Immature natural killer cell (primary cell): ENCODE data around the gene C15orf62. TPM values are rescaled to one million over a fixed set of nuclear protein-coding genes. Genes with fewer than 3 reads are reported as not detected.

Experiments
- DNase-seq, 3 donors: peaks; one replicate each; pipeline ENCODE4 v3.0.0; 2022; ENCODE audit warnings: mixed read lengths in 1 of 3
- H3K27ac Mint-ChIP-seq, 6 donors: one replicate each; pipeline ENCODE4 v1.8.0; 2020; ENCODE audit warnings: mixed read lengths in 6 of 6, mild to moderate bottlenecking in 5 of 6, inconsistent platforms in 4 of 6, moderate library complexity in 3 of 6
- H3K27me3 Mint-ChIP-seq, 3 donors: one replicate each; pipeline ENCODE4 v1.8.0; 2020 to 2021; ENCODE audit warnings: low read depth in 3 of 3, mild to moderate bottlenecking in 3 of 3, mixed read lengths in 3 of 3, moderate library complexity in 3 of 3, inconsistent platforms in 1 of 3
- H3K36me3 Mint-ChIP-seq, 3 donors: one replicate each; pipeline ENCODE4 v1.8.0; 2020; ENCODE audit warnings: mixed read lengths in 3 of 3, inconsistent platforms in 2 of 3, mild to moderate bottlenecking in 2 of 3
- H3K4me1 Mint-ChIP-seq, 2 donors: one replicate each; pipeline ENCODE4 v1.8.0; 2020; ENCODE audit warnings: inconsistent platforms in 2 of 2, mild to moderate bottlenecking in 2 of 2, mixed read lengths in 2 of 2, moderate library complexity in 1 of 2
- H3K4me3 Mint-ChIP-seq, 5 donors: one replicate each; pipeline ENCODE4 v1.8.0; 2020; ENCODE audit warnings: mild to moderate bottlenecking in 5 of 5, mixed read lengths in 5 of 5, inconsistent platforms in 3 of 5, moderate library complexity in 3 of 5
- H3K9me3 Mint-ChIP-seq, 6 donors: one replicate each; pipeline ENCODE4 v1.8.0; 2020; ENCODE audit warnings: mild to moderate bottlenecking in 6 of 6, mixed read lengths in 6 of 6, inconsistent platforms in 4 of 6, moderate library complexity in 3 of 6
- polyA plus RNA-seq, 3 donors: library from polyadenylated mRNA; unstranded; fragments of 300-500 nt; fragmentation: Illumina TruSeq; gene quantifications; one replicate each; pipeline ENCODE4 v1.2.3, GENCODE V29; 2021

C15orf62 gene, protein sequence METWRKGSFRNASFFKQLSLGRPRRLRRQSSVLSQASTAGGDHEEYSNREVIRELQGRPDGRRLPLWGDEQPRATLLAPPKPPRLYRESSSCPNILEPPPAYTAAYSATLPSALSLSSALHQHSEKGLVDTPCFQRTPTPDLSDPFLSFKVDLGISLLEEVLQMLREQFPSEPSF
- under 1 TPM in 2 of 3 donors, not detected in 1; 0.08 to 0.12 TPM for polyA plus RNA-seq

DNA sequence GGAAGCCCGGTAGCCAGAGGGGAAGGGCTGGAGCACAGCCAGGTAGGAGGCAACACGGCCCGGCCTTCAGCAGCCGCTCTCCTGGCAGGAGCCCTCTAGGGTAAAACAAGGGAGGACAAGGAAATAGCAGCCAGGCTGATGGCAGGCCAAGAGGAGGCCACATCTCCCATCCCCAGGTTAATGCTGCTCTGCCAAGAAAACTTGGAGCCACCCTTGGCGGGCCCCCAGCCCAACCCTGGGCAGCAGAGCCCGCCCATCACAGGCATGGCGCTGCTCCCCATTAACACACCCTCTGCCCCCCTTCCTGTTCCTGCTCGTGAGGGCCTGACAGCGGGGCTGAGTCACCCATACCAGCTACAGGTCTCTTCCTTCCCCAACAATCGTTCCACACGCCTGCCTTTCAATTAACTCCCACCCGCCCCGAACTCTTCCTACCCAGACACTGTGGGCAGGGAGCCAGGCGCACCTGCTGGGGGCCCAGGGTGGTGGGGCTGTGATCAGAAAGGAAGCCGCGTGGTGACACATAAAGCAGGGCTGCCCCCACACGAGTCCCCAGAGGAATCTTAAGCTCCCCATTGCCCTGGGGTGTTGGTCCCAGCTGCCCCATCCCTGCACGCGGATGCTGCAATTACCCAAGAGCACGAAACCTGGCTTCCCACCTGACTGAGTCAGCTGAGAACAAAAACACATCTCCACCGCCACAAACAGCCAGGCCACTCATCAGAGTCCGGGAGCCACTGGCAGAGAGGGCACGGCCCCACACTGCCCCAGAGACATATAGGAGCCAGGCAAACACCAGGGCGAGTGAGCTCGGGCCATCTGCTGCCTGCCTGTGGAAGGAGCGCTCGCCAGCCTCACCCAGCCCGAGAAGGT lies at the start of gene C15orf62:
C15orf62 (plus strand) TSS at position 707 of the 873 bp plus-strand sequence. CDS start 516 bp downstream, outside the sequence.
- peak; percentile 28 to 50 (median 47) for DNase-seq

DNA sequence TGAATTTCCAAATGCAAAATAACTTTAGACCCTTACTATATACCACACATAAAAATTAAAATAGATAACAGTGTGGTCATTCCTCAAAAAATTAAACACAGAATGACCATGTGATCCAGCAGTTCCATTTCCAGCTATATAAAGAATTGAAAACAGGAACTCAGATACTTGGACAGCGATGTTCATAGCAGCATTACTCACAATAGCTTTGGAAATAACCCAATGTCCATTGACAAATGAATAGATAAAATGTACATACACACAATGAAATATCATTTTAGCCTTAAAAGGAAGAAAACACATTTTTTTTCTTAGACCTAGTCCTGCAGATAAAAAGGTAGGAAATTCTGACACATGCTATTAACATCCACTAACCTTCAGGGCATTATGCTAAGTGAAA lies 48.1 kb upstream of the C15orf62 start:
- peaks cover 0 to 3% (median 0%) of the 10 kb centered on the region in 3 donors for H3K36me3 Mint-ChIP-seq

More for the DNA sequence above, at the start of gene C15orf62:
- Mint-ChIP-seq H3K4me3 (peak within 1 kb of the TSS; percentile 56 to 77 (median 67)), H3K27ac (peak within 1 kb of the TSS; percentile 83 to 96 (median 86)), H3K9me3 (peaks cover 0 to 2% (median 0%) of the 10 kb centered on the region in 6 donors), H3K27me3 (peaks cover 2 to 6% (median 2%) of the 10 kb centered on the region in 3 donors), H3K36me3 (peaks cover 6 to 14% (median 7%) of the 10 kb centered on the region in 3 donors), H3K4me1 (peaks cover 47 to 48% of the 10 kb centered on the region in 2 donors)

DNA sequence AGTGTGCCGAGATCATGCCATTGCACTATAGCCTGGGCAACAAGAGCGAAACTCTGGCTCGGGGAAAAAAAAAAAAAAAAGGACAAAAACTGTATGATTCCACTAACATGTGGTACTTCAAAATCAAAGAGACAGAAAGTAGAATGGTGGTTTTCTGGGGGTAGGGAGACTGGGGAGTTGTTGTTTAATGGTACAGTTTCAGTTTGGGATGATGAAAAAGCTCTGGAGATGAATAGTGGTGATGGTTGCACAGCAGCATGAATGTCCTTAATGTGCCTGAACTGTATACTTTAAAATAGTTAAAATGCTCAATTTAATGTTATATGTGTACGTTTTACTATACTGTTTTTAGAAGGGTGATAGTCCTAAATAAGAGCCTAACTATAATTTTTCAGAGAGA lies 47.4 kb upstream of the C15orf62 start:
- Mint-ChIP-seq H3K36me3 (peaks cover 0 to 3% (median 0%) of the 10 kb centered on the region in 3 donors), H3K4me1 (no peaks in the 10 kb centered on the region), H3K9me3 (no peaks in the 10 kb centered on the region), H3K27ac (no peak overlapping the region), H3K27me3 (peaks cover 0 to 1% (median 0%) of the 10 kb centered on the region in 3 donors), H3K4me3 (no peak overlapping the region)
- DNase-seq, result no peak

More for the DNA sequence above, 48.1 kb upstream of the C15orf62 start:
- Mint-ChIP-seq H3K27me3 (peaks cover 0 to 1% (median 0%) of the 10 kb centered on the region in 3 donors), H3K9me3 (no peaks in the 10 kb centered on the region), H3K4me1 (no peaks in the 10 kb centered on the region), H3K27ac (no peak overlapping the region), H3K4me3 (no peak overlapping the region)
- no peak for DNase-seq

DNA sequence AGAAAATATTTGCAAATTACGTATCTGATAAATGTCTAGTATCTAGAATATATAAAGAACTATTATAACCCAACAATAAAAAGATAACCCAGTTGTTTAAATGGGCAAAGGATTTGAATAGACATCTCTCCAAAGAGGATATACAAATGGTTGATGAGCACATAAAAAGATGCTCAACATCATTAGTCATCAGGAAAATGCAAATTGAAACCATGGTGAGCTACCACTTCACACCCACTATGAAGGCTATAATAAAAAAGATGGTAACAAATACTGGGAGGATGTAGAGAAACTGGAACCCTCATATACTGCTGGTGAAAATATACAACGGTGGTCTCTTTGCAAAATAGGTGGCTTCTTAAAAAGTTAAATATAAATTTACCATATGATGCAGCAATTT lies 46.8 kb upstream of the C15orf62 start:
- Mint-ChIP-seq H3K9me3 (no peaks in the 10 kb centered on the region), H3K4me1 (no peaks in the 10 kb centered on the region), H3K27ac (no peak overlapping the region), H3K36me3 (peaks cover 0 to 3% (median 0%) of the 10 kb centered on the region in 3 donors), H3K4me3 (no peak overlapping the region), H3K27me3 (peaks cover 0 to 1% (median 0%) of the 10 kb centered on the region in 3 donors)
- DNase-seq, result no peak

DNA sequence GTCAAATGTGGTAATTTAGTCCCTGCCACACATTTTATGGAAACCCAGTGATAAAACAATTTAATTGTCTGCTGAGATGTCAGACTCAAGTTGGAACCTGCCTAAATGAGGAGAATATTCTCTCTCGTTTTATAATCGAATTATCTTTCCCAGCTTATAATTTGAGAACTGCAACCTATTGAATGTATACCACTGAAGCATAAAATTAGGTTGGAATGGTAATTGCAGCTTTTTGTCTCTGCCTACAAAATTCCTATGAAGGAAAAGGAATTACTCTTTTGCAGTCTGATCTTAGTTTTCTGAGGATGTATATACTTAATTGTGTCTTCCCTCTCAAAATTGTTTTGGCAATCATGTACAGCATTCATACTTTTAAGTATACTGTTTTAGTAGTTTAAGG lies 45.9 kb upstream of the C15orf62 start:
- Mint-ChIP-seq H3K9me3 (no peaks in the 10 kb centered on the region), H3K36me3 (peaks cover 0 to 5% (median 0%) of the 10 kb centered on the region in 3 donors), H3K4me3 (no peak overlapping the region), H3K4me1 (no peaks in the 10 kb centered on the region), H3K27ac (no peak overlapping the region), H3K27me3 (peaks cover 0 to 1% (median 0%) of the 10 kb centered on the region in 3 donors)
- no peak for DNase-seq

DNA sequence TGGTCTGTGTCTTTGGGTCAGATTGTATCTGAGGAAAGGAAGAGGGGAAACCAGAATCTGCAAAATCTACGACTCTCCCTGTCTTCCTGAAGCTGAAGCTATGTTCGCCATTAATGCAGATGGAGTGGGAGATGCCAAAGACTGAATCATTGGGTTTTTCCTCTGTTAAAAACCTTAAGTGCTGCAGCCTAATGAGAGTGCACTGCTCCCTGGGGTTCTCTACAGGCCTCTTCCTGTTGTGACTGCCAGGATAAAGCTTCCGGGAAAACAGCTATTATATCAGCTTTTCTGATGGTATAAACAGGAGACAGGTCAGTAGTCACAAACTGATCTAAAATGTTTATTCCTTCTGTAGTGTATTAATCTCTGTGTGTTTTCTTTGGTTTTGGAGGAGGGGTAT lies 38.7 kb upstream of the C15orf62 start:
- H3K9me3 Mint-ChIP-seq, result no peaks in the 10 kb centered on the region
- H3K27me3 Mint-ChIP-seq, result no peaks in the 10 kb centered on the region
- H3K4me3 Mint-ChIP-seq, result no peak overlapping the region
- no peaks in the 10 kb centered on the region for H3K4me1 Mint-ChIP-seq
- peak overlapping the region in 3 of 6 donors; percentile 17 to 46 (median 40) for H3K27ac Mint-ChIP-seq
- no peak for DNase-seq
- H3K36me3 Mint-ChIP-seq, result peaks cover 5 to 25% (median 12%) of the 10 kb centered on the region in 3 donors

DNA sequence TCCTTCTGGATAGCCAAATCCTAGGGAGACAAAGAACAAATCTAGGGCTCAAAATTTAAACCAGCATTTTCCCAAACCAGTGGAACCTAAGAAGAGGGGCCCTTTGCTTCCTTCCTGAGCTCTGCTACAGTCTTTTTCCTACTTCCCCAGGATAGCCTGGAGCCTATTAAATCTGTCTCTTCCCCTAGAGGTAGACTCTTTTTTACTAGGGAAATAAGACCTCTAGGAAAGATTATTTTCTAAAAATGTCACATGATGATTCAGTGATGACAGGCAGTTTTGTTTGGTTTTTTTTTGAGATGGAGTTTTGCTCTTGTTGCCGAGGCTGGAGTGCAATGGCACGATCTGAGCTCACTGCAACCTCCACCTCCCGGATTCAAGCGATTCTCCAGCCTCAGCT lies 33.2 kb upstream of the C15orf62 start:
- Mint-ChIP-seq H3K9me3 (no peaks in the 10 kb centered on the region), H3K36me3 (peaks cover 6 to 57% (median 12%) of the 10 kb centered on the region in 3 donors), H3K4me1 (peaks cover 4 to 5% of the 10 kb centered on the region in 2 donors), H3K27ac (no peak overlapping the region), H3K27me3 (peaks cover 0 to 3% (median 0%) of the 10 kb centered on the region in 3 donors), H3K4me3 (no peak overlapping the region)
- no peak for DNase-seq

DNA sequence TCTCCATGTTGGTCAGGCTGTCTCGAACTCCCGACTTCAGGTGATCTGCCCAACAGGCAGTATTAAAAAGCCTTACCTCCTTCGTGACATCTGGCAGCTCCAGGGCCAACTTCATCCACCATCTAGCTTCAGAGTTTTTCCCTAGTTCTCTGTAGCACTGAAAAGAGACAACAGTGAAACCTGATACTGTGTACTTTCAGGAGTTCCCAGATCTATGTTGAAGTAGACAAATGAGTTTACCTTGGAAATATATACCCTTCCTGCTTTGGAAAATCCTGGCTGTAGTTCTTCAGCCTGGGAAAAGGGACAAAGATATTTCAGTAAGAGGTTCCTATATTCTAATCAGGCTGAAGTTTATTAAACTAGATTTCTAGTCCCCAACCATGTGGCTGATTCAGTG lies 32.7 kb upstream of the C15orf62 start:
- H3K36me3 Mint-ChIP-seq, result peaks cover 6 to 57% (median 12%) of the 10 kb centered on the region in 3 donors
- H3K9me3 Mint-ChIP-seq, result no peaks in the 10 kb centered on the region
- no peak overlapping the region for H3K4me3 Mint-ChIP-seq
- peaks cover 0 to 3% (median 0%) of the 10 kb centered on the region in 3 donors for H3K27me3 Mint-ChIP-seq
- H3K4me1 Mint-ChIP-seq, result peaks cover 5% of the 10 kb centered on the region in 2 donors
- no peak overlapping the region for H3K27ac Mint-ChIP-seq
- DNase-seq, result no peak

DNA sequence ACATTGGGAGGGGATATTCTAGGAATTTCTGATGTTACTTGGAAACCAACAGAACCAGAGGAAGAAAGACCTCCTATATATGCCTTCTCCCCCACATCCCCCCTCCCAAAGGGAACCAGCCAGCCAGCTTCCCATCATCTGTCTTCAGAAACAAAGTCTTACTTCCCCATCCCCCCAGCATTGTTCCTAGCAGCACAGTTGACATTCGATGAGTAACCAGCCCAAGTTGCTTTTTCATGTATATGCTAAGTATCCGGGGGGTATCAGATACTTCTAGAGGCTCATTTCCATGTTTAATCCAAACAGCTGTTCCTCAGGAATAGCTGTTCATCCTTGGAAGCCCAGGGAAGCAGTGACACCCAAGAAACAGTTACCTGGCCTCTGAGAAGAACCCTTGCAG lies 30.7 kb upstream of the C15orf62 start:
- Mint-ChIP-seq H3K4me1 (peaks cover 24 to 25% of the 10 kb centered on the region in 2 donors), H3K27me3 (peaks cover 3 to 4% (median 3%) of the 10 kb centered on the region in 3 donors), H3K27ac (peak overlapping the region in 3 of 6 donors; percentile 13 to 70 (median 48)), H3K4me3 (no peak overlapping the region), H3K9me3 (no peaks in the 10 kb centered on the region), H3K36me3 (peaks cover 6 to 62% (median 18%) of the 10 kb centered on the region in 3 donors)
- no peak for DNase-seq

DNA sequence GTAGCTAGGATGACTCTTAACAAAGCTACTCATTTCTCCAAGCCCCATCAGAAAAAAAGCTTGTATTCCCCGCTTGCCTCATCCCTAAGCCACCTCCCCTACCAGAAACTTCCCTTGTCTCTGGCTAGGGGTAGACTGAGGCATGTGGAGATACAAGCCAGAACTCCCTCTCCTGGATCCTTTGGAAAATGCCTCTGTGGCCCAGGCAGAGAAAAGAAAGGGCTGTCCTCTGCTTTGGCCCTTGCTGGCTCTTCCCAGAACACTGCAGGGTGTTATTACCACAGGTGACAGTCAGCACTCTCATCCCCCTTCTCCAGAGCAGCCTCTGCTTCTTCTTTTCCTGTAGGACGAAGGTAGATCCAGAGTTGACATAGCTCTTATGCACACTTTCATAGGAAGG lies 29.9 kb upstream of the C15orf62 start:
- Mint-ChIP-seq H3K27me3 (peaks cover 3 to 6% (median 3%) of the 10 kb centered on the region in 3 donors), H3K27ac (peak overlapping the region in 2 of 6 donors; percentile 19 to 45), H3K9me3 (no peaks in the 10 kb centered on the region), H3K36me3 (peaks cover 6 to 63% (median 21%) of the 10 kb centered on the region in 3 donors), H3K4me1 (peaks cover 32 to 33% of the 10 kb centered on the region in 2 donors), H3K4me3 (no peak overlapping the region)
- DNase-seq, result no peak

DNA sequence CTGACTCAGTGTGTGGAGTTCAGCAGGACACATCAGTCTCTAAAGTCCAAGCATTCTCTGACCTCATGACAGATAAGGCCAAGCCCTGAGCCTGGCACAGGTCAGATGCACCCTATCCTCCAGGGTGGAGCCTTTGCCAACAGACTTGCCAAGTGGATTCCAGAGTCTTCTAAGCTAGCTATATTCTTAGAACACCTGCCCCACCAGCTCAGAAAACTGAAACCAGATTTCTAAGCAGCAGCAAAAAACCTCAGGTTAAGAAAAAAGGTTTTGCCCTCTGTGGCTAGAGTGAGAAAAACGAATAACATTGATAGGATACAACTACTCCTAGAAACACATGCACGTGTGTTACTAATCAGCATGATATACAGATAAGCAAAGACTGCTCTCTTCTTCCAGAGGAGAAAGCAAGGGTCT lies 26.3 kb upstream of the C15orf62 start:
- DNase-seq, result no peak
- peak overlapping the region; percentile 96 to 99 (median 98) for H3K27ac Mint-ChIP-seq
- H3K4me3 Mint-ChIP-seq, result peak overlapping the region; percentile 76 to 86 (median 83)
- H3K27me3 Mint-ChIP-seq, result peaks cover 7 to 14% (median 10%) of the 10 kb centered on the region in 3 donors
- H3K9me3 Mint-ChIP-seq, result no peaks in the 10 kb centered on the region
- peaks cover 0 to 44% (median 27%) of the 10 kb centered on the region in 3 donors for H3K36me3 Mint-ChIP-seq
- H3K4me1 Mint-ChIP-seq, result peaks cover 66 to 69% of the 10 kb centered on the region in 2 donors

DNA sequence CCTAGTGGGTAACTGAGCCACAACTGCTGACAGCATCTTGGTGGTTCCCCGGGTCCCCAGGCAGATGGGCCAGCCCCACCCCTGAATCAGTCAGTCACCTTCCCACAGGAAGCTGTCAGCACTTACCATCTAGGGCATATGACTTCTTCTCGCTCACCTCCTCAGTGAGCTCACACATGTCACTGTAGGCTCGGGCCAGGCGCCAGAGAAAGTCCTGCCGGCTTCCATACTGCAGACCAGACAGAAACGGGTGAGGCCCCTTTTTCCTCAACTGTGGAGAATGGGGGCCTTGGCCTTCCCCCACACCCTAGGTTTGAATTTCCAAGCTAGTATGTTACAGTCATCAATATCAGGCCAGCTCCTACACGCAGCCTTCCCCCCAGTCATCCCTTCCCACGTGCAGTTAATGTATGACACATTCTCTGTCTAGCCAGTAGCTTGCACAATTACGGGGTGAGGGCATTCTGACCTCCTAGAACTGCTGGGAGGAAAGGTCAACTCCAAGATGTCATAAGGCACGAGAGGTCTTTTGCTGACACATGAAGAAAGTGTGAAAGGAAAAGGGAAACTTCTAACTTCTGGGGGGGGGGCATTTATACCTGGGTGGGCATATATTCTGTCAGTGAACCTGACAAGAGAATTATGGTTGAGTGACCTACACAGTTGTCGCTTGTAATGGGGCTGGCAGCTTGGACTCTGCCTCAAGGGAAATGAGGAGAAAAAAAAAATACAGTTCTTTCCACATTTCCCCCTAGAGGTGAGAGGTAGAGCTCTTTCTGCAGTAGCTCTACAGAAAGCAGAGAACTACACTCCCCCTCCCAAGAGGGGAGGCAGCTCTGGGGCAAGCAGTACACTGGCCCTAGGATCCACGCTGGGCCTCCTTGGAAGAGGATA lies 25.6 kb upstream of the C15orf62 start:
- Mint-ChIP-seq H3K27me3 (peaks cover 7 to 14% (median 10%) of the 10 kb centered on the region in 3 donors), H3K4me1 (peaks cover 66 to 69% of the 10 kb centered on the region in 2 donors)
- DNase-seq, result peak; percentile 80 to 82 (median 81)

DNA sequence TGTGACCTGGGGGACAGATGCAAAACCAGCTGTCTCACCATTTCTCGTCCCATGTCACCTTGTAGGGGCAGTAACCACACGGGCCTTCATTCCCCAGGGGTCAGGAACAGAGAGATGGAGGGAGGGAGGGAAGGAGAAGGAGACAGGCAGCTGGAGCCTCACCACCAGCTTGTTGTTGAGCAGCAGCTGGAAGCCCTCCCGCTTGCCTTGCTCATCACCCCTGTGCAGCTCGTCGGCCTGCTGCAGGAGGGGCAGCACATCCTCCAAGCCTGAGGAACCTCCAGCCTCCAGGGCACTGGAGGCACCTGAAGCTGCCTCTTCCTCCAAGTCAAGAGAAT lies 25.0 kb upstream of the C15orf62 start:
- H3K9me3 Mint-ChIP-seq, result no peaks in the 10 kb centered on the region
- H3K27ac Mint-ChIP-seq, result peak overlapping the region; percentile 96 to 99 (median 98)
- no peak for DNase-seq
- H3K4me3 Mint-ChIP-seq, result peak overlapping the region; percentile 76 to 86 (median 83)
- H3K27me3 Mint-ChIP-seq, result peaks cover 7 to 14% (median 10%) of the 10 kb centered on the region in 3 donors
- H3K4me1 Mint-ChIP-seq, result peaks cover 68 to 74% of the 10 kb centered on the region in 2 donors
- H3K36me3 Mint-ChIP-seq, result peaks cover 4 to 36% (median 18%) of the 10 kb centered on the region in 3 donors

More for the DNA sequence above, 25.6 kb upstream of the C15orf62 start:
- peak overlapping the region; percentile 76 to 86 (median 83) for H3K4me3 Mint-ChIP-seq
- H3K36me3 Mint-ChIP-seq, result peaks cover 0 to 37% (median 22%) of the 10 kb centered on the region in 3 donors
- H3K27ac Mint-ChIP-seq, result peak overlapping the region; percentile 96 to 99 (median 98)
- no peaks in the 10 kb centered on the region for H3K9me3 Mint-ChIP-seq
